COLO829 (cell line): ENCODE measurements around the gene GLMN.
A peak's percentile ranks its signal among the peaks of the same experiment; 100 is the strongest.

Experiments
- DNase-seq: peaks from one replicate; pipeline ENCODE4 v3.0.0; 2012; ENCODE audit warnings: low spot score

Gene GLMN

GRCh38 chr1:92298573-92299476, at the start of gene GLMN, which contains the start of gene RPAP2:
Gene GLMN (minus strand): TSS chr1:92298987. CDS start chr1:92297999, 988 bp downstream.
Gene RPAP2 (plus strand): TSS chr1:92299059. CDS start chr1:92299074, 15 bp downstream.
- peak; percentile 43 for DNase-seq

GRCh38 chr1:92346866-92347640, 48.3 kb upstream of the GLMN start:
- DNase-seq: no peak

GRCh38 chr1:92343061-92343460, 44.3 kb upstream of the GLMN start:
- DNase-seq: no peak

GRCh38 chr1:92342401-92342800, 43.6 kb upstream of the GLMN start:
- DNase-seq: no peak

- DNase-seq: no peak
These were observed 41.4 kb upstream of the GLMN start for GRCh38 chr1:92340154-92340553.

GRCh38 chr1:92333668-92334067, 34.9 kb upstream of the GLMN start:
- DNase-seq: no peak

GRCh38 chr1:92329347-92330129, 30.8 kb upstream of the GLMN start:
- no peak for DNase-seq

GRCh38 chr1:92327794-92328193, 29.0 kb upstream of the GLMN start:
- no peak for DNase-seq

- no peak for DNase-seq
These were observed 27.9 kb upstream of the GLMN start for GRCh38 chr1:92326681-92327080.

- no peak for DNase-seq
These were observed 26.0 kb upstream of the GLMN start for GRCh38 chr1:92324784-92325183.

- no peak for DNase-seq
These were observed 25.0 kb upstream of the GLMN start for GRCh38 chr1:92323473-92324453.

- no peak for DNase-seq
These were observed 19.2 kb upstream of the GLMN start for GRCh38 chr1:92317836-92318493.

- no peak for DNase-seq
These were observed 17.2 kb upstream of the GLMN start for GRCh38 chr1:92315766-92316599.

GRCh38 chr1:92314024-92314423, 15.2 kb upstream of the GLMN start:
- no peak for DNase-seq

- DNase-seq: peak; percentile 20
These were observed 11.4 kb upstream of the GLMN start for GRCh38 chr1:92310185-92310597.

- no peak for DNase-seq
These were observed 9.2 kb upstream of the GLMN start for GRCh38 chr1:92307980-92308379.

- DNase-seq: no peak
These were observed 7.2 kb upstream of the GLMN start for GRCh38 chr1:92306020-92306419.

GRCh38 chr1:92301021-92301420, 2.2 kb upstream of the GLMN start:
- no peak for DNase-seq

GRCh38 chr1:92299477-92300150, 827 bp upstream of the GLMN start:
- DNase-seq: no peak
